ENCODE measurements around the gene NVL.
A peak's percentile ranks its signal among the peaks of the same experiment; 100 is the strongest.

The NVL gene

GRCh38 chr1:224359207-224359606 lies 29.2 kb upstream of the NVL start:
- peaks cover 62% of the 10 kb centered on the region for H3K79me2 ChIP-seq (ENCODE audit: control insufficient read depth, low read length)

DNA sequence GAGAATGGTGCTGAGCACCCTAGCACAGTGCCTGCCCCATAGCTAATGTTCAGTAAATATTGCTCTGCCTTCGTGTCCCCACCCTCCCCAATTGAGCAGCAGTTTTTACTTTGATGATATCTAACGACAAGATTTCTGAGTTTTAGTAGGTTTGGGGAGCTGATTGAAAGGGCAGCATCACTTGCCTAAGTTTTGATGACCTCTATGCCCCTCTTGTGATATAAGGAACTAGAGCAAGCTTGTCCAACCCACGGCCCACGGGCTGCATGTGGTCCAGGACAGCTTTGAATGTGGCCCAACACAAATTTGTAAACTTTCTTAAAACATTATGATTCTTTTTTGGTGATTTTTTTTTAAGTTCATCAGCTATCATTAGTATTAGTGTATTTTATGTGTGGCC lies 28.3 kb upstream of the NVL start:
- peak overlapping the region; percentile 77 for H3K4me3 ChIP-seq (ENCODE audit: low read length)
- H3K9me2 ChIP-seq (replicated peaks; ENCODE audit: control insufficient read depth, low read length), result no peaks in the 10 kb centered on the region
- H3K27ac ChIP-seq (ENCODE audit: low read depth, low read length), result no peak overlapping the region
- no peaks in the 10 kb centered on the region for H3F3A ChIP-seq (ENCODE audit: control insufficient read depth, insufficient read depth)
- H3K9me3 ChIP-seq (ENCODE audit: control insufficient read depth, insufficient read depth, low read length), result no peaks in the 10 kb centered on the region
- no peaks in the 10 kb centered on the region for H4K20me1 ChIP-seq (ENCODE audit: control insufficient read depth, insufficient read depth, low read depth, low read length)
- TF ChIP-seq CTCF (IDR thresholded peaks at IDR 0.05; ENCODE audit: low read depth, low read length, poor library complexity, severe bottlenecking) (no peak), EZH2phosphoT487 (IDR thresholded peaks at IDR 0.05; ENCODE audit: borderline replicate concordance, low read length) (no peak)
- no peaks in the 10 kb centered on the region for H3K36me3 ChIP-seq (ENCODE audit: control insufficient read depth, low read length)
- peaks cover 16% of the 10 kb centered on the region for H3K4me1 ChIP-seq (ENCODE audit: control insufficient read depth, low read length)
- H3K27me3 ChIP-seq (ENCODE audit: control insufficient read depth, low read length), result no peaks in the 10 kb centered on the region
- peak overlapping the region; percentile 91 for H3K4me2 ChIP-seq (ENCODE audit: low read length)
- peaks cover 54% of the 10 kb centered on the region for H3K79me2 ChIP-seq (ENCODE audit: control insufficient read depth, low read length)

More at GRCh38 chr1:224359207-224359606, 29.2 kb upstream of the NVL start:
- no peaks in the 10 kb centered on the region for H3F3A ChIP-seq (ENCODE audit: control insufficient read depth, insufficient read depth)
- TF ChIP-seq CTCF (IDR thresholded peaks at IDR 0.05; ENCODE audit: low read depth, low read length, poor library complexity, severe bottlenecking) (no peak), EZH2phosphoT487 (IDR thresholded peaks at IDR 0.05; ENCODE audit: borderline replicate concordance, low read length) (no peak)
- no peak overlapping the region for H3K4me3 ChIP-seq (ENCODE audit: low read length)
- H3K9me2 ChIP-seq (replicated peaks; ENCODE audit: control insufficient read depth, low read length), result no peaks in the 10 kb centered on the region
- no peak overlapping the region for H3K4me2 ChIP-seq (ENCODE audit: low read length)
- peaks cover 7% of the 10 kb centered on the region for H3K36me3 ChIP-seq (ENCODE audit: control insufficient read depth, low read length)
- H3K9me3 ChIP-seq (ENCODE audit: control insufficient read depth, insufficient read depth, low read length), result no peaks in the 10 kb centered on the region
- H4K20me1 ChIP-seq (ENCODE audit: control insufficient read depth, insufficient read depth, low read depth, low read length), result no peaks in the 10 kb centered on the region
- H3K27ac ChIP-seq (ENCODE audit: low read depth, low read length), result no peak overlapping the region
- peaks cover 22% of the 10 kb centered on the region for H3K4me1 ChIP-seq (ENCODE audit: control insufficient read depth, low read length)
- no peaks in the 10 kb centered on the region for H3K27me3 ChIP-seq (ENCODE audit: control insufficient read depth, low read length)

DNA sequence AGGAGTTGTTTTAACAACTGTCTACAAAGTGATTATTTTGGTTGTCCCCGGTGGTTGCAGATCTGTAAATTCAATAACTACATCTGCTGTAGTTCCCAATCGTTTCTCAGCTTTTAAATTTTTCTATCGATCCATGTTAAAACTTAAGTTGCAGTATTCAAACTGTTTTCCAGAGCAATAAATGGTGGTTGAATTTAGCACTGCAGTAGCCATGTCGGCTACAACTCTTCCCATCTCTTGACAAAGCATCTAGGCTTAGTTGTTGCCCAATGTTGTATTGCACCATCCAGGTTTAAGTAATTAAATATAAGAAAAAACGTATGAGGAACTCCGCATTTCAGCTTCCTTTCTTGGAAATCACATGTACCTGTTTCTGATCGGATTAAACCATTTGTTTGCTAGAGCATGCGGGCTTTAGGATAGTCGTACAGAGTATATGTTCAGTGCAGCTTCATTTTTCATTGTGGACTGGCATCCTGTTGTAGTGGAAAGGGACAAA lies 27.7 kb upstream of the NVL start:
- H3K4me1 ChIP-seq (ENCODE audit: control insufficient read depth, low read length), result peaks cover 16% of the 10 kb centered on the region
- H4K20me1 ChIP-seq (ENCODE audit: control insufficient read depth, insufficient read depth, low read depth, low read length), result no peaks in the 10 kb centered on the region
- H3K36me3 ChIP-seq (ENCODE audit: control insufficient read depth, low read length), result no peaks in the 10 kb centered on the region
- H3K27ac ChIP-seq (ENCODE audit: low read depth, low read length), result no peak overlapping the region
- no peaks in the 10 kb centered on the region for H3K9me3 ChIP-seq (ENCODE audit: control insufficient read depth, insufficient read depth, low read length)
- TF ChIP-seq CTCF (IDR thresholded peaks at IDR 0.05; ENCODE audit: low read depth, low read length, poor library complexity, severe bottlenecking) (no peak), EZH2phosphoT487 (IDR thresholded peaks at IDR 0.05; ENCODE audit: borderline replicate concordance, low read length) (no peak)
- H3K79me2 ChIP-seq (ENCODE audit: control insufficient read depth, low read length), result peaks cover 48% of the 10 kb centered on the region
- H3K4me2 ChIP-seq (ENCODE audit: low read length), result peak overlapping the region; percentile 91
- peak overlapping the region; percentile 77 for H3K4me3 ChIP-seq (ENCODE audit: low read length)
- no peaks in the 10 kb centered on the region for H3F3A ChIP-seq (ENCODE audit: control insufficient read depth, insufficient read depth)
- H3K27me3 ChIP-seq (ENCODE audit: control insufficient read depth, low read length), result no peaks in the 10 kb centered on the region
- no peaks in the 10 kb centered on the region for H3K9me2 ChIP-seq (replicated peaks; ENCODE audit: control insufficient read depth, low read length)
